Measurements from ENCODE around the gene PGAM2. TPM values are rescaled to one million over a fixed set of nuclear protein-coding genes. Genes with fewer than 3 reads are reported as not detected.

PGAM2 gene
- total and polyA plus RNA-seq, 2 of the 4 experiments (the other 2 are of a cell fraction) = not detected

GRCh38 chr7:44072364-44073231 lies 7.2 kb upstream of the PGAM2 start:
- Histone ChIP-seq H3K9me1 (ENCODE audit: insufficient read depth, low read length) (no peaks in the 10 kb centered on the region; the same call in 1 of the 2 replicates), H2AFZ (replicated peaks; ENCODE audit: low read length, poor library complexity) (peak overlapping the region; percentile 54), H3K18ac (ENCODE audit: low read depth, low read length) (no peak overlapping the region), H3K56ac (ENCODE audit: extremely low read depth, insufficient read depth, low read length) (no peak overlapping the region), H2BK15ac (ENCODE audit: low read depth, low read length) (no peak overlapping the region), H4K91ac (ENCODE audit: insufficient read depth, low read depth, low read length) (0 out of 2 replicates have a peak overlapping the region, but pooled peaks have one; percentile 32), H3K27me3 (ENCODE audit: control insufficient read depth, insufficient read depth, low read length) (no peaks in the 10 kb centered on the region), H3K23ac (ENCODE audit: low read depth, low read length) (peak overlapping the region; percentile 70; the same call in 1 of the 2 replicates), H3K27ac (ENCODE audit: insufficient read depth, low read length) (no peak overlapping the region), H3K9ac (ENCODE audit: low read depth, low read length) (no peak overlapping the region), H3K9me3 (ENCODE audit: control insufficient read depth, insufficient read depth, low read length) (no peaks in the 10 kb centered on the region), H2BK5ac (ENCODE audit: low read depth, low read length, poor library complexity, severe bottlenecking) (no peak overlapping the region), H3K4me2 (ENCODE audit: low read depth, low read length) (no peak overlapping the region), H4K20me1 (ENCODE audit: insufficient read depth, low read length) (no peaks in the 10 kb centered on the region), H3K79me1 (ENCODE audit: low read depth in 1 of 2, low read length in 2 of 2) (0 out of 4 replicates have a peak, but pooled peaks cover 0 to 3% of the 10 kb centered on the region in 2 experiments), H2BK20ac (ENCODE audit: low read depth, low read length) (no peak overlapping the region), H4K8ac (ENCODE audit: low read depth in 2 of 2, low read length in 2 of 2) (peak overlapping the region in 1 of 2 experiments; percentile 8; a peak in 2 of 4 replicates), H3K36me3 (ENCODE audit: control insufficient read depth, insufficient read depth, low read length) (peaks cover 36% of the 10 kb centered on the region), H3K14ac (replicated peaks; ENCODE audit: low read depth, low read length) (no peak overlapping the region), H3K4me3 (ENCODE audit: insufficient read depth, low read depth, low read length) (no peak overlapping the region), H2AK5ac (ENCODE audit: low read depth, low read length) (no peak overlapping the region), H3K4ac (ENCODE audit: low read depth, low read length) (peak overlapping the region; percentile 37; the same call in 1 of the 2 replicates), H2AK9ac (replicated peaks; ENCODE audit: low read depth, low read length, poor library complexity) (peak overlapping the region; percentile 39), H4K5ac (ENCODE audit: low read depth, low read length) (no peak overlapping the region), H2BK120ac (ENCODE audit: low read depth, low read length) (0 out of 2 replicates have a peak overlapping the region, but pooled peaks have one; percentile 14), H3K4me1 (ENCODE audit: control insufficient read depth, insufficient read depth, low read length) (peaks cover 12% of the 10 kb centered on the region)
- in situ Hi-C loops (cut with MboI; ENCODE audit: low sequenced_read_pairs) (no loop called here), intact Hi-C loops (cut with micrococcal nuclease) (loop anchor here (1.0 kb wide), 2 partner anchors 51 to 124 kb away; partner anchors contain the start of gene POLD2), dilution Hi-C loops (cut with HindIII; ENCODE audit: low sequenced_read_pairs, unreplicated experiment) (no loop called here)
- no TSS peak for BruUV-seq (replicated peaks)
- ChIA-PET CTCF (interaction anchor here (0.7 to 1.2 kb wide), 3 partner anchors 9 to 124 kb away, joined by 3 to 8 read pairs (median 4); no protein-coding TSS in a partner anchor), POLR2A (ENCODE audit: unreplicated experiment) (interaction anchor here (0.6 to 0.7 kb wide), 2 partner anchors 123 to 128 kb away, joined by 3 read pairs; partner anchors contain the start of gene YKT6)
- DNase-seq (peak; percentile 84), ATAC-seq (ENCODE audit: low read depth) (peak; percentile 80)
- 71% methylated on average over 3 of the region's 12 CpGs; no CpG with 5 or more reads in 1 of the 2 experiments for WGBS, 2 experiments (ENCODE audit: extremely low coverage in 2 of 2, insufficient read length in 1 of 2)
- no peak for TF ChIP-seq NFE2L2 (IDR thresholded peaks at IDR 0.05; ENCODE audit: low read depth, low read length)
- no peak for TF ChIP-seq CEBPB (IDR thresholded peaks at IDR 0.05; ENCODE audit: low read depth, low read length)
- TF ChIP-seq SMC3 (IDR thresholded peaks at IDR 0.05; ENCODE audit: low read depth, low read length) = peak; percentile 91
- peak; percentile 60; the same call in 1 of the 2 replicates for TF ChIP-seq POLR2A (IDR thresholded peaks at IDR 0.05; ENCODE audit: low read depth, low read length)
- TF ChIP-seq FOS (IDR thresholded peaks at IDR 0.05; ENCODE audit: low read depth, low read length) = 0 out of 2 replicates have a peak, but pooled peaks have one; percentile 19
- peak; percentile 88 for TF ChIP-seq CTCF (conservative IDR thresholded peaks at IDR 0.05; ENCODE audit: low read depth, low read length)
- TF ChIP-seq RFX5 (IDR thresholded peaks at IDR 0.05; ENCODE audit: low read depth, low read length) = no peak
- no peak for TF ChIP-seq BHLHE40 (IDR thresholded peaks at IDR 0.05; ENCODE audit: low read depth, low read length)
- TF ChIP-seq RAD21 (IDR thresholded peaks at IDR 0.05; ENCODE audit: low read length) = peak; percentile 82
